NCI-H1105 (cell line): ENCODE results near the gene GPX5.
"Not testable (repeated sequence)": the region's sequence is repeated elsewhere in the genome, so short reads cannot be mapped to it uniquely, and the experiment has no call there.

Experiments
- DNase-seq: peaks from one replicate; lab custom pipeline; 2025; lab: John Stamatoyannopoulos, UW

GPX5 gene

GRCh38 chr6:28525496-28526039 is at the start of gene GPX5:
Gene GPX5 (plus strand): TSS chr6:28525881. CDS start chr6:28526014, 133 bp downstream.
- DNase-seq, result no peak

- no peak for DNase-seq
These were observed 47.2 kb upstream of the GPX5 start for GRCh38 chr6:28478518-28478917.

GRCh38 chr6:28480253-28480932 is 45.3 kb upstream of the GPX5 start:
- no peak for DNase-seq

- no peak for DNase-seq
These were observed 40.2 kb upstream of the GPX5 start for GRCh38 chr6:28485482-28485881.

GRCh38 chr6:28486533-28486932 is 39.1 kb upstream of the GPX5 start:
- no peak for DNase-seq

- DNase-seq, result no peak
These were observed 38.5 kb upstream of the GPX5 start for GRCh38 chr6:28486988-28487742.

- DNase-seq, result no peak
These were observed 36.7 kb upstream of the GPX5 start for GRCh38 chr6:28488916-28489365.

GRCh38 chr6:28489366-28490204 is 36.1 kb upstream of the GPX5 start:
- DNase-seq, result no peak

- DNase-seq, result no peak
These were observed 35.3 kb upstream of the GPX5 start for GRCh38 chr6:28490205-28490890.

GRCh38 chr6:28491984-28492317 is 33.7 kb upstream of the GPX5 start:
- no peak for DNase-seq

GRCh38 chr6:28496099-28496779 is 29.4 kb upstream of the GPX5 start:
- no peak for DNase-seq

GRCh38 chr6:28497306-28497705 is 28.4 kb upstream of the GPX5 start:
- no peak for DNase-seq

- no peak for DNase-seq
These were observed 27.8 kb upstream of the GPX5 start for GRCh38 chr6:28497893-28498292.

- DNase-seq, result no peak
These were observed 24.4 kb upstream of the GPX5 start for GRCh38 chr6:28501259-28501658.

GRCh38 chr6:28502136-28502535 is 23.5 kb upstream of the GPX5 start:
- not testable (repeated sequence) for DNase-seq

- not testable (repeated sequence) for DNase-seq
These were observed 22.9 kb upstream of the GPX5 start for GRCh38 chr6:28502709-28503305.

- no peak for DNase-seq
These were observed 19.9 kb upstream of the GPX5 start for GRCh38 chr6:28505733-28506132.

GRCh38 chr6:28506807-28507475 is 18.7 kb upstream of the GPX5 start:
- no peak for DNase-seq

GRCh38 chr6:28511628-28512300 is 13.9 kb upstream of the GPX5 start:
- no peak for DNase-seq

GRCh38 chr6:28512387-28512786 is 13.3 kb upstream of the GPX5 start:
- DNase-seq, result not testable (repeated sequence)
